Testis (tissue), 3 donors: ENCODE data around the gene VPS37C. TPM values are rescaled to one million over a fixed set of nuclear protein-coding genes. Genes with fewer than 3 reads are reported as not detected.

Experiments
- DNase-seq: peaks from one replicate; pipeline ENCODE4 v3.0.0-alpha.2; 2019
- H3K27ac ChIP-seq, 2 donors: fragments of 200-600 bp; sonication (generic); one replicate each; pipeline ENCODE4 v1.5.1; 2019
- H3K27me3 ChIP-seq: fragments of 200-600 bp; sonication (generic); one replicate; pipeline ENCODE4 v1.5.1; 2019
- H3K36me3 ChIP-seq: fragments of 200-600 bp; sonication (generic); one replicate; pipeline ENCODE4 v1.5.1; 2017; ENCODE audit warnings: low read depth; ENCODE audit errors: missing control alignments
- H3K4me1 ChIP-seq: fragments of 200-600 bp; sonication (generic); one replicate; pipeline ENCODE4 v1.5.1; 2019
- H3K4me3 ChIP-seq, 2 donors: fragments of 200-600 bp; sonication (generic); one replicate each; pipeline ENCODE4 v1.5.1; 2017 to 2019
- H3K9me3 ChIP-seq: fragments of 200-600 bp; sonication (generic); one replicate; pipeline ENCODE4 v1.5.1; 2017
- CTCF ChIP-seq, 3 experiments: fragments of 450-650 bp in 2 of 3; fragments of 200-600 bp in 1 of 3; sonication (generic) in 1 of 3; IDR thresholded peaks; one replicate each; pipeline ENCODE4 v1.5.1; 2016 to 2019; ENCODE audit warnings: antibody characterized with exemption in 3 of 3, mild to moderate bottlenecking in 2 of 3, moderate library complexity in 1 of 3
- POLR2A ChIP-seq: fragments of 450-650 bp; IDR thresholded peaks from one replicate; pipeline ENCODE4 v1.6.1; 2017; ENCODE audit warnings: antibody characterized with exemption, mild to moderate bottlenecking, moderate library complexity
- WGBS, 2 donors: methylation state at CpG; one replicate each; pipeline ENCODE4 v1.1.5; 2018; 5-methylcytosine and 5-hydroxymethylcytosine counted together
- intact Hi-C: fragments of 100-400 bp; cut with DNase I; formaldehyde crosslinking; loops from one replicate; pipeline ENCODE4 v1.15.1; 2023; ENCODE audit warnings: low total_unique reads
- polyA plus RNA-seq: library from polyadenylated mRNA; stranded (reverse); fragments of 350-450 nt; fragmentation: Illumina TruSeq; extraction: RNeasy Lipid Tissue Mini Kit (QIAGEN cat#74804); gene quantifications from one replicate; pipeline ENCODE4 v1.2.3, GENCODE V29; 2014; ENCODE audit warnings: low read depth, low replicate concordance; ENCODE audit not compliant: insufficient read depth
- total RNA-seq, 2 donors: library from RNA; depleted of rRNA; stranded (reverse); fragments of >200 nt; gene quantifications; one replicate each; pipeline ENCODE4 v1.2.3, GENCODE V29; 2016

The VPS37C gene
- total and polyA plus RNA-seq, 3 donors from 2014 or later: 29.1 to 36.9 (median 31.0) TPM

- no peak for DNase-seq
- no peaks in the 10 kb centered on the region for H3K27me3 ChIP-seq
- H3K9me3 ChIP-seq: no peaks in the 10 kb centered on the region
- intact Hi-C loops: no loop called here
- no peaks in the 10 kb centered on the region for H3K4me1 ChIP-seq
- WGBS, 2 donors: 78 to 90% methylated on average over 13 to 14 of the region's 14 CpGs
- no peaks in the 10 kb centered on the region for H3K36me3 ChIP-seq
- H3K4me3 ChIP-seq: no peak overlapping the region
- H3K27ac ChIP-seq: no peak overlapping the region
- TF ChIP-seq POLR2A (no peak), CTCF (IDR thresholded peaks at IDR 0.05) (no peak)
These were observed 40.2 kb upstream of the VPS37C start for GRCh38 chr11:61201476-61201875.

GRCh38 chr11:61198948-61199523 is 37.8 kb upstream of the VPS37C start:
- Histone ChIP-seq H3K4me1 (no peaks in the 10 kb centered on the region), H3K27me3 (no peaks in the 10 kb centered on the region), H3K36me3 (no peaks in the 10 kb centered on the region), H3K4me3 (no peak overlapping the region), H3K9me3 (no peaks in the 10 kb centered on the region), H3K27ac (no peak overlapping the region)
- 92 to 93% methylated on average over 4 of the region's 4 CpGs for WGBS, 2 donors
- TF ChIP-seq POLR2A (no peak), CTCF (IDR thresholded peaks at IDR 0.05) (no peak)
- DNase-seq: no peak
- intact Hi-C loops: no loop called here

GRCh38 chr11:61198361-61198760 is 37.1 kb upstream of the VPS37C start:
- H3K4me1 ChIP-seq: no peaks in the 10 kb centered on the region
- whole genome bisulfite sequencing, 2 donors: 64 to 71% methylated on average over 2 to 6 of the region's 6 CpGs
- no peak overlapping the region for H3K27ac ChIP-seq
- DNase-seq: no peak
- H3K36me3 ChIP-seq: no peaks in the 10 kb centered on the region
- no peak overlapping the region for H3K4me3 ChIP-seq
- H3K9me3 ChIP-seq: no peaks in the 10 kb centered on the region
- no peaks in the 10 kb centered on the region for H3K27me3 ChIP-seq
- intact Hi-C loops: no loop called here
- TF ChIP-seq CTCF (IDR thresholded peaks at IDR 0.05) (no peak), POLR2A (no peak)

- no peak overlapping the region for H3K27ac ChIP-seq
- H3K4me1 ChIP-seq: no peaks in the 10 kb centered on the region
- no peak for DNase-seq
- no peak for TF ChIP-seq CTCF (IDR thresholded peaks at IDR 0.05)
- TF ChIP-seq POLR2A: no peak
- 79 to 88% methylated on average over 5 to 7 of the region's 7 CpGs for WGBS, 2 donors
- H3K9me3 ChIP-seq: no peaks in the 10 kb centered on the region
- no peak overlapping the region for H3K4me3 ChIP-seq
- intact Hi-C loops: no loop called here
- no peaks in the 10 kb centered on the region for H3K36me3 ChIP-seq
- H3K27me3 ChIP-seq: no peaks in the 10 kb centered on the region
These were observed 34.5 kb upstream of the VPS37C start for GRCh38 chr11:61195719-61196118.

- DNase-seq: no peak
- intact Hi-C loops: no loop called here
- Histone ChIP-seq H3K27ac (no peak overlapping the region), H3K4me3 (no peak overlapping the region), H3K27me3 (no peaks in the 10 kb centered on the region), H3K4me1 (no peaks in the 10 kb centered on the region), H3K9me3 (no peaks in the 10 kb centered on the region), H3K36me3 (no peaks in the 10 kb centered on the region)
- TF ChIP-seq CTCF (IDR thresholded peaks at IDR 0.05) (no peak), POLR2A (no peak)
- WGBS, 2 donors: 82 to 87% methylated on average over 7 of the region's 7 CpGs
These were observed 33.9 kb upstream of the VPS37C start for GRCh38 chr11:61194981-61195695.
